Panc1 (cell line): Measurements from ENCODE around the gene CRYBG3. TPM values are rescaled to one million over a fixed set of nuclear protein-coding genes. Genes with fewer than 3 reads are reported as not detected.

Experiments used
- ATAC-seq: fragments of 200-7000 bp; cut with Tn5 transposase; 2 replicates; pipeline ENCODE4 v1.9.1; 2020; ENCODE audit warnings: mild to moderate bottlenecking, moderate library complexity
- BruUV-seq: library from RNA; stranded (reverse); fragments of 400-500 nt; replicated peaks from 2 replicates; lab custom pipeline; 2021; lab: Mats Ljungman, UMichigan
- CTCF ChIA-PET: fragments of 300-600 bp; sonication (Branson Sonifier 250); formaldehyde crosslinking; loops from one replicate; lab custom pipeline; 2022; ENCODE audit warnings: antibody characterized with exemption; lab: Charles Lee
- POLR2A ChIA-PET: fragments of 300-600 bp; sonication (Branson Sonifier 250); formaldehyde crosslinking; loops from one replicate; lab custom pipeline; 2022; ENCODE audit warnings: antibody characterized with exemption; lab: Charles Lee
- DNase-seq: peaks from one replicate; pipeline ENCODE4 v3.0.0-alpha.2; 2010; ENCODE audit warnings: low read depth, low spot score
- H3K27ac ChIP-seq: 2 replicates; pipeline ENCODE4 v1.5.1; 2011; ENCODE audit warnings: mild to moderate bottlenecking, low read length, inconsistent platforms
- H3K27me3 ChIP-seq: fragments of 200-500 bp; sonication (Bioruptor generic); 2 replicates; pipeline ENCODE4 v1.6.0; 2014; ENCODE audit warnings: low read length, inconsistent platforms; ENCODE audit not compliant: control insufficient read depth, insufficient read depth
- H3K36me3 ChIP-seq: fragments of 200-500 bp; sonication (Bioruptor generic); 2 replicates; pipeline ENCODE4 v1.5.1; 2014; ENCODE audit warnings: inconsistent platforms, mild to moderate bottlenecking, low read length, moderate library complexity; ENCODE audit not compliant: control insufficient read depth, insufficient read depth
- H3K4me1 ChIP-seq: 2 replicates; pipeline ENCODE4 v1.5.1; 2011; ENCODE audit warnings: inconsistent platforms, mild to moderate bottlenecking, low read length, moderate library complexity; ENCODE audit not compliant: control insufficient read depth, insufficient read depth
- H3K4me3 ChIP-seq, 2 experiments: 2 replicates each; pipeline ENCODE4 v1.5.1; 2011 to 2012; ENCODE audit warnings: low read depth in 2 of 2, low read length in 2 of 2, mild to moderate bottlenecking in 2 of 2, inconsistent platforms in 1 of 2, moderate library complexity in 1 of 2
- H3K9me3 ChIP-seq: fragments of 200-500 bp; sonication (Bioruptor generic); 2 replicates; pipeline ENCODE4 v1.5.1; 2014; ENCODE audit warnings: low read depth, mild to moderate bottlenecking, inconsistent platforms, low read length, moderate library complexity; ENCODE audit not compliant: control insufficient read depth, insufficient read depth
- CTCF ChIP-seq: fragments of 450-650 bp; IDR thresholded peaks from 2 replicates; pipeline ENCODE4 v1.5.1; 2017; ENCODE audit warnings: mild to moderate bottlenecking
- POLR2AphosphoS5 ChIP-seq: IDR thresholded peaks from 2 replicates; pipeline ENCODE4 v1.6.1; 2012; ENCODE audit warnings: mild to moderate bottlenecking, low read depth, low read length, moderate library complexity
- REST ChIP-seq, 2 experiments: IDR thresholded peaks; 2 replicates each; pipeline ENCODE4 v1.6.1; 2011 to 2012; ENCODE audit warnings: low read depth in 2 of 2, control low read depth in 1 of 2, low read length in 1 of 2, mild to moderate bottlenecking in 1 of 2, moderate library complexity in 1 of 2; ENCODE audit not compliant: insufficient read depth in 1 of 2
- SIN3A ChIP-seq: IDR thresholded peaks from 2 replicates; pipeline ENCODE4 v1.6.1; 2012; ENCODE audit warnings: low read depth, mild to moderate bottlenecking, low read length, moderate library complexity, borderline replicate concordance; ENCODE audit not compliant: insufficient read depth
- TCF7L2 ChIP-seq: IDR thresholded peaks from 2 replicates; pipeline ENCODE4 v1.6.1; 2011; ENCODE audit warnings: mild to moderate bottlenecking, low read depth, low read length, inconsistent platforms
- in situ Hi-C: cut with HindIII; loops from 2 replicates; pipeline ENCODE4 v1.10.0; 2016; ENCODE audit warnings: low sequenced_read_pairs, low pct_unique_long_range_greater_than_20kb
- intact Hi-C: fragments of 100-400 bp; cut with micrococcal nuclease; formaldehyde crosslinking; loops from one replicate; pipeline ENCODE4 v1.10.0; 2022; ENCODE audit not compliant: unreplicated experiment
- total RNA-seq: library from RNA; stranded (reverse); gene quantifications from one replicate; pipeline ENCODE4 v1.2.1, GENCODE V29; 2021; ENCODE audit not compliant: unreplicated experiment

Gene CRYBG3
- total RNA-seq, 1 experiment from 2014 or later: 24.6 TPM

GRCh38 chr3:97825101-97825500 is 3.3 kb downstream of the CRYBG3 start:
- ATAC-seq (no peak), DNase-seq (no peak)
- POLR2A ChIA-PET: no interaction called here
- Histone ChIP-seq H3K27me3 (peaks cover 9% of the 10 kb centered on the region), H3K9me3 (no peaks in the 10 kb centered on the region), H3K36me3 (no peaks in the 10 kb centered on the region; the same call in 1 of the 2 replicates), H3K4me3 (no peak overlapping the region), H3K27ac (no peak overlapping the region), H3K4me1 (peaks cover 32% of the 10 kb centered on the region)
- CTCF ChIA-PET: no interaction called here
- intact Hi-C loops (loop anchor here (10.0 kb wide), 1 partner anchor 90 kb away; no protein-coding TSS in a partner anchor), in situ Hi-C loops (no loop called here)
- BruUV-seq: no TSS peak
- TF ChIP-seq REST (IDR thresholded peaks at IDR 0.05; ENCODE audit: insufficient read depth in 1 of 2, low read depth in 2 of 2, low read length in 1 of 2) (no peak), POLR2AphosphoS5 (no peak), CTCF (no peak), SIN3A (no peak), TCF7L2 (no peak)

GRCh38 chr3:97827741-97828471 is 6.1 kb downstream of the CRYBG3 start:
- no peak for ATAC-seq
- peak overlapping the region; percentile 34; the same call in 1 of the 2 replicates for H3K27ac ChIP-seq
- in situ Hi-C loops (no loop called here), intact Hi-C loops (loop anchor here (10.0 kb wide), 1 partner anchor 87 kb away; no protein-coding TSS in a partner anchor)
- H3K4me3 ChIP-seq: no peak overlapping the region
- no peak for DNase-seq
- peaks cover 27% of the 10 kb centered on the region for H3K4me1 ChIP-seq
- no TSS peak for BruUV-seq
- CTCF ChIA-PET: interaction anchor here (0.6 kb wide), 1 partner anchor 11 kb away, joined by 5 read pairs; no protein-coding TSS in a partner anchor
- TF ChIP-seq REST (IDR thresholded peaks at IDR 0.05; ENCODE audit: insufficient read depth in 1 of 2, low read depth in 2 of 2, low read length in 1 of 2) (no peak), CTCF (no peak), POLR2AphosphoS5 (no peak), SIN3A (no peak), TCF7L2 (no peak)
- POLR2A ChIA-PET: no interaction called here
- H3K36me3 ChIP-seq: no peaks in the 10 kb centered on the region; the same call in 1 of the 2 replicates
- no peaks in the 10 kb centered on the region for H3K27me3 ChIP-seq
- no peaks in the 10 kb centered on the region for H3K9me3 ChIP-seq
